ENCODE data around the gene DRC1.
"Not testable (repeated sequence)": the region's sequence is repeated elsewhere in the genome, so short reads cannot be mapped to it uniquely, and the experiment has no call there.

The DRC1 gene

GRCh38 chr2:26463244-26464192 lies 61.8 kb downstream of the DRC1 start:
- no peak for DNase-seq (ENCODE audit: low spot score)

- DNase-seq (ENCODE audit: low spot score), result no peak
These were observed 62.9 kb downstream of the DRC1 start for GRCh38 chr2:26464390-26465265.

GRCh38 chr2:26465266-26465925 lies 63.7 kb downstream of the DRC1 start:
- DNase-seq (ENCODE audit: low spot score), result no peak

- DNase-seq (ENCODE audit: low spot score), result no peak
These were observed 64.3 kb downstream of the DRC1 start for GRCh38 chr2:26465981-26466471.

- DNase-seq (ENCODE audit: low spot score), result no peak
These were observed 65.1 kb downstream of the DRC1 start for GRCh38 chr2:26466662-26467310.

- not testable (repeated sequence) for DNase-seq (ENCODE audit: low spot score)
These were observed 66.8 kb downstream of the DRC1 start for GRCh38 chr2:26468544-26468943.

GRCh38 chr2:26469092-26469710 lies 67.5 kb downstream of the DRC1 start:
- peak; percentile 30 for DNase-seq (ENCODE audit: low spot score)

- no peak for DNase-seq (ENCODE audit: low spot score)
These were observed 68.2 kb downstream of the DRC1 start for GRCh38 chr2:26469955-26470354.

GRCh38 chr2:26470601-26471260 lies 69.0 kb downstream of the DRC1 start:
- DNase-seq (ENCODE audit: low spot score), result no peak

GRCh38 chr2:26471289-26471688 lies 69.6 kb downstream of the DRC1 start:
- DNase-seq (ENCODE audit: low spot score), result no peak

GRCh38 chr2:26471766-26472706 lies 70.3 kb downstream of the DRC1 start:
- no peak for DNase-seq (ENCODE audit: low spot score)

GRCh38 chr2:26472821-26473655 lies 71.3 kb downstream of the DRC1 start:
- DNase-seq (ENCODE audit: low spot score), result no peak

GRCh38 chr2:26473796-26474195 lies 72.1 kb downstream of the DRC1 start:
- no peak for DNase-seq (ENCODE audit: low spot score)

GRCh38 chr2:26474261-26474785 lies 72.6 kb downstream of the DRC1 start:
- no peak for DNase-seq (ENCODE audit: low spot score)

- no peak for DNase-seq (ENCODE audit: low spot score)
These were observed 73.3 kb downstream of the DRC1 start for GRCh38 chr2:26475037-26475436.

GRCh38 chr2:26475832-26476501 lies 74.2 kb downstream of the DRC1 start:
- DNase-seq (ENCODE audit: low spot score), result no peak

GRCh38 chr2:26477126-26477910 lies 75.6 kb downstream of the DRC1 start:
- no peak for DNase-seq (ENCODE audit: low spot score)

All from hepatic stellate cell (primary cell).